Liver (tissue), 9 donors: ENCODE results near the gene ATG9B. TPM values are rescaled to one million over a fixed set of nuclear protein-coding genes. Genes with fewer than 3 reads are reported as not detected.

ENCODE experiments used
- DNase-seq: peaks from one replicate; pipeline ENCODE4 v3.0.0-alpha.2; 2017; ENCODE audit warnings: low spot score
- H3K27ac ChIP-seq, 2 donors: one replicate each; pipeline ENCODE4 v1.7.0; 2013; ENCODE audit warnings: inconsistent platforms in 2 of 2, low read length in 2 of 2, control low read depth in 1 of 2, low read depth in 1 of 2, mild to moderate bottlenecking in 1 of 2
- H3K27me3 ChIP-seq, 4 donors: one replicate each; pipeline versions ENCODE4 v1.6.1 to v1.7.0; 2013; ENCODE audit warnings: low read length in 3 of 4, inconsistent platforms in 1 of 4, mild to moderate bottlenecking in 1 of 4, moderate library complexity in 1 of 4; ENCODE audit not compliant: control insufficient read depth in 4 of 4, insufficient read depth in 4 of 4
- H3K36me3 ChIP-seq, 4 donors: one replicate each; pipeline versions ENCODE4 v1.6.1 to v1.7.0; 2013; ENCODE audit warnings: low read length in 3 of 4, mild to moderate bottlenecking in 3 of 4, low read depth in 1 of 4, moderate library complexity in 1 of 4; ENCODE audit not compliant: control insufficient read depth in 4 of 4, insufficient read depth in 3 of 4
- H3K4me1 ChIP-seq, 4 donors: one replicate each; pipeline versions ENCODE4 v1.6.1 to v1.7.0; 2013; ENCODE audit warnings: low read length in 3 of 4, mild to moderate bottlenecking in 3 of 4, moderate library complexity in 1 of 4; ENCODE audit not compliant: control insufficient read depth in 4 of 4, insufficient read depth in 4 of 4
- H3K4me3 ChIP-seq, 3 donors: one replicate each; pipeline versions ENCODE4 v1.6.1 to v1.7.0; 2013; ENCODE audit warnings: low read length in 3 of 3, control low read depth in 1 of 3, low read depth in 1 of 3, mild to moderate bottlenecking in 1 of 3
- H3K9ac ChIP-seq, 2 donors: one replicate each; pipeline ENCODE4 v1.7.0; 2013; ENCODE audit warnings: low read length in 2 of 2, mild to moderate bottlenecking in 2 of 2, moderate library complexity in 2 of 2, control low read depth in 1 of 2, low read depth in 1 of 2
- H3K9me3 ChIP-seq, 4 donors: one replicate each; pipeline versions ENCODE4 v1.6.1 to v1.7.0; 2013; ENCODE audit warnings: low read length in 3 of 4; ENCODE audit not compliant: control insufficient read depth in 4 of 4
- EGR1 ChIP-seq, 2 donors: IDR thresholded peaks; 2 replicates each; pipeline ENCODE4 v1.6.1; 2016 to 2018; ENCODE audit warnings: antibody characterized with exemption in 2 of 2, low read depth in 2 of 2
- FOXA1 ChIP-seq: IDR thresholded peaks from 2 replicates; pipeline ENCODE4 v1.6.1; 2016; ENCODE audit warnings: antibody characterized with exemption
- FOXA2 ChIP-seq: IDR thresholded peaks from 2 replicates; pipeline ENCODE4 v1.6.1; 2016; ENCODE audit warnings: antibody characterized with exemption
- GABPA ChIP-seq, 2 donors: IDR thresholded peaks in 1 of 2; conservative IDR thresholded peaks in 1 of 2; 2 replicates each; pipeline ENCODE4 v1.6.1; 2016; ENCODE audit warnings: antibody characterized with exemption in 2 of 2, mild to moderate bottlenecking in 1 of 2, moderate library complexity in 1 of 2
- HNF4A ChIP-seq, 2 donors: conservative IDR thresholded peaks; 2 replicates each; pipeline ENCODE4 v1.6.1; 2016; ENCODE audit warnings: antibody characterized with exemption in 2 of 2, mild to moderate bottlenecking in 2 of 2
- JUND ChIP-seq, 2 donors: IDR thresholded peaks; 2 replicates each; pipeline ENCODE4 v1.6.1; 2016; ENCODE audit warnings: antibody characterized with exemption in 2 of 2
- RAD21 ChIP-seq, 2 donors: IDR thresholded peaks; 2 replicates each; pipeline ENCODE4 v1.6.1; 2016; ENCODE audit warnings: antibody characterized with exemption in 2 of 2, mild to moderate bottlenecking in 2 of 2
- RXRA ChIP-seq, 2 donors: IDR thresholded peaks; 2 replicates each; pipeline ENCODE4 v1.6.1; 2017 to 2018; ENCODE audit warnings: antibody characterized with exemption in 2 of 2, mild to moderate bottlenecking in 1 of 2
- SP1 ChIP-seq: IDR thresholded peaks from 2 replicates; pipeline ENCODE4 v1.6.1; 2018; ENCODE audit warnings: antibody characterized with exemption, mild to moderate bottlenecking
- TAF1 ChIP-seq: conservative IDR thresholded peaks from 2 replicates; pipeline ENCODE4 v1.6.1; 2016; ENCODE audit warnings: antibody characterized with exemption, mild to moderate bottlenecking
- YY1 ChIP-seq: IDR thresholded peaks from 2 replicates; pipeline ENCODE4 v1.6.1; 2016; ENCODE audit warnings: antibody characterized with exemption, mild to moderate bottlenecking
- WGBS: extraction: QIAGEN DNeasy Blood & Tissue Kit; methylation state at CpG from one replicate; pipeline ENCODE4 v1.1.7; 2013; 5-methylcytosine and 5-hydroxymethylcytosine counted together
- polyA plus RNA-seq, 2 donors: library from polyadenylated mRNA; stranded (reverse) in 1 of 2; unstranded in 1 of 2; fragments of 200-250 nt in 1 of 2; fragments of >200 nt in 1 of 2; fragmentation: Nextera tagmentation in 1 of 2; extraction: Ambion mirVana in 1 of 2; gene quantifications; one replicate each; pipeline versions ENCODE4 v1.2.1 to v1.2.3, GENCODE V29; 2013 to 2015
- total RNA-seq, 2 donors: library from RNA; depleted of rRNA; stranded (reverse); fragments of >200 nt; gene quantifications; one replicate each; pipeline ENCODE4 v1.2.3, GENCODE V29; 2014
- TF ChIP-seq, protein P1 (sequence below): fragments of 150-350 bp; IDR thresholded peaks from 2 replicates; pipeline ENCODE4 v1.5.1; 2017; ENCODE audit warnings: improper control_type of control experiment, low read depth, low read length; ENCODE audit not compliant: missing input control
- TF ChIP-seq, protein P2 (sequence below): IDR thresholded peaks from 2 replicates; pipeline ENCODE4 v1.6.1; 2016; ENCODE audit warnings: antibody characterized with exemption
- TF ChIP-seq, protein P3 (sequence below): IDR thresholded peaks from 2 replicates; pipeline ENCODE4 v1.6.1; 2016; ENCODE audit warnings: antibody characterized with exemption
- TF ChIP-seq, protein P4 (sequence below): IDR thresholded peaks from 2 replicates; pipeline ENCODE4 v1.6.1; 2016; ENCODE audit warnings: antibody characterized with exemption, mild to moderate bottlenecking
- TF ChIP-seq, protein P5 (sequence below): IDR thresholded peaks from 2 replicates; pipeline ENCODE4 v1.6.1; 2016; ENCODE audit warnings: antibody characterized with exemption
- donor health status: healthy.
- donor health status: healthy.
- donor health status: healthy.
- donor health status: healthy.
- donor health status: healthy.

The ATG9B gene
- total and polyA plus RNA-seq, 4 donors = 0.61 TPM; not detected in 3

DNA sequence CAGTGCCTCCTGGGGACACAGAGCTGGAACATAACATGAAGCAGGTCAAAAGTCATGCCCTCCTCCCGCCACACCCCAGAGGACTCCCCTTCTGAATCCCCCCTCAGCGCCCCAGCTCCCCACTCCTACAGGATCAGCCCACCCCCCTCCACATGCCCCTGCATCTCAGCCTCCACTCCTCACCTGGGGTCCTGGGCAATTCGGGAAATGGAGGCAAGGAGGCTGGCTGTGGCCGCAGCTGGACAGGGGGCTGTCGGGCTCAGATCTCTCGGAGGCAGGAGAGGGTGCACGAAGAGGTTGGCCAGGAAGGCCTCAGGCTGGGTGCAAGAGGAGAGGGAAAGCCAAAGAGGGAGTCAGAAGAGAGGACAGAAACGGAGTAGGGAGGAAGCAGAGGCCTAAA is 7.8 kb downstream of the ATG9B start (continued):
- TF ChIP-seq, protein P1, sequence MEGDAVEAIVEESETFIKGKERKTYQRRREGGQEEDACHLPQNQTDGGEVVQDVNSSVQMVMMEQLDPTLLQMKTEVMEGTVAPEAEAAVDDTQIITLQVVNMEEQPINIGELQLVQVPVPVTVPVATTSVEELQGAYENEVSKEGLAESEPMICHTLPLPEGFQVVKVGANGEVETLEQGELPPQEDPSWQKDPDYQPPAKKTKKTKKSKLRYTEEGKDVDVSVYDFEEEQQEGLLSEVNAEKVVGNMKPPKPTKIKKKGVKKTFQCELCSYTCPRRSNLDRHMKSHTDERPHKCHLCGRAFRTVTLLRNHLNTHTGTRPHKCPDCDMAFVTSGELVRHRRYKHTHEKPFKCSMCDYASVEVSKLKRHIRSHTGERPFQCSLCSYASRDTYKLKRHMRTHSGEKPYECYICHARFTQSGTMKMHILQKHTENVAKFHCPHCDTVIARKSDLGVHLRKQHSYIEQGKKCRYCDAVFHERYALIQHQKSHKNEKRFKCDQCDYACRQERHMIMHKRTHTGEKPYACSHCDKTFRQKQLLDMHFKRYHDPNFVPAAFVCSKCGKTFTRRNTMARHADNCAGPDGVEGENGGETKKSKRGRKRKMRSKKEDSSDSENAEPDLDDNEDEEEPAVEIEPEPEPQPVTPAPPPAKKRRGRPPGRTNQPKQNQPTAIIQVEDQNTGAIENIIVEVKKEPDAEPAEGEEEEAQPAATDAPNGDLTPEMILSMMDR = no peak
- TF ChIP-seq FOXA1 (no peak), RAD21 (IDR thresholded peaks at IDR 0.05) (no peak)
- TF ChIP-seq, protein P2, sequence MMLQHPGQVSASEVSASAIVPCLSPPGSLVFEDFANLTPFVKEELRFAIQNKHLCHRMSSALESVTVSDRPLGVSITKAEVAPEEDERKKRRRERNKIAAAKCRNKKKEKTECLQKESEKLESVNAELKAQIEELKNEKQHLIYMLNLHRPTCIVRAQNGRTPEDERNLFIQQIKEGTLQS = no peak

DNA sequence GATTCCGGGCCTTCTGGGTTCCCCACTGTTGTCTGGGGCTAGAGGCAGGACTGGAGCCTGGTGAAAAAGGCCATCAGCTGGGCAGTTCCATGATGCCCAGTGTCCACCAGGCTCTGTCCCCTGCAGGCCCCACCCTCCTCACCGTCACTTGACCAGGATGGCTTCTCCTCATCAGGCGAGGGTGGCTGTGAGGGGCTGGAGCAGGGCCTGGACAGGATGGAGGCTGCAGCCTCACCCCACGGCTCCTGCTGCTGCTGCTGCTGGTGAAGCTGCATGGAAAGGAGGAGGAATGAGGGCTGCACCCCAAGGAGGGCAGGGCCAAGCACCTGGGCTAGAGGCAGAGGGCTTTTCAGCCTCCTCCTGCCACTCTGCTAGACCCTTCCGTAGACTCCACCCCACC is 8.3 kb downstream of the ATG9B start:
- no peaks in the 10 kb centered on the region for H3K9me3 ChIP-seq

More for the DNA sequence above, 8.3 kb downstream of the ATG9B start:
- Histone ChIP-seq H3K27me3 (peaks cover 0 to 4% (median under 1%) of the 10 kb centered on the region in 4 donors), H3K4me1 (peaks cover 6 to 25% (median 13%) of the 10 kb centered on the region in 4 donors), H3K36me3 (no peaks in the 10 kb centered on the region), H3K9ac (no peak overlapping the region), H3K4me3 (no peak overlapping the region), H3K27ac (no peak overlapping the region)
- WGBS = 81% methylated on average over 5 of the region's 5 CpGs
- TF ChIP-seq HNF4A (conservative IDR thresholded peaks at IDR 0.05) = no peak
- no peak for TF ChIP-seq SP1
- no peak for TF ChIP-seq RAD21 (IDR thresholded peaks at IDR 0.05)
- no peak for TF ChIP-seq FOXA1
- TF ChIP-seq, protein P3, sequence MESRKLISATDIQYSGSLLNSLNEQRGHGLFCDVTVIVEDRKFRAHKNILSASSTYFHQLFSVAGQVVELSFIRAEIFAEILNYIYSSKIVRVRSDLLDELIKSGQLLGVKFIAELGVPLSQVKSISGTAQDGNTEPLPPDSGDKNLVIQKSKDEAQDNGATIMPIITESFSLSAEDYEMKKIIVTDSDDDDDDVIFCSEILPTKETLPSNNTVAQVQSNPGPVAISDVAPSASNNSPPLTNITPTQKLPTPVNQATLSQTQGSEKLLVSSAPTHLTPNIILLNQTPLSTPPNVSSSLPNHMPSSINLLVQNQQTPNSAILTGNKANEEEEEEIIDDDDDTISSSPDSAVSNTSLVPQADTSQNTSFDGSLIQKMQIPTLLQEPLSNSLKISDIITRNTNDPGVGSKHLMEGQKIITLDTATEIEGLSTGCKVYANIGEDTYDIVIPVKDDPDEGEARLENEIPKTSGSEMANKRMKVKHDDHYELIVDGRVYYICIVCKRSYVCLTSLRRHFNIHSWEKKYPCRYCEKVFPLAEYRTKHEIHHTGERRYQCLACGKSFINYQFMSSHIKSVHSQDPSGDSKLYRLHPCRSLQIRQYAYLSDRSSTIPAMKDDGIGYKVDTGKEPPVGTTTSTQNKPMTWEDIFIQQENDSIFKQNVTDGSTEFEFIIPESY = no peak
- no peak for TF ChIP-seq FOXA2
- no peak for TF ChIP-seq GABPA (IDR thresholded peaks at IDR 0.05 in 1 of 2, conservative IDR thresholded peaks at IDR 0.05 in 1 of 2)
- TF ChIP-seq, protein P2 = no peak
- TF ChIP-seq, protein P4, sequence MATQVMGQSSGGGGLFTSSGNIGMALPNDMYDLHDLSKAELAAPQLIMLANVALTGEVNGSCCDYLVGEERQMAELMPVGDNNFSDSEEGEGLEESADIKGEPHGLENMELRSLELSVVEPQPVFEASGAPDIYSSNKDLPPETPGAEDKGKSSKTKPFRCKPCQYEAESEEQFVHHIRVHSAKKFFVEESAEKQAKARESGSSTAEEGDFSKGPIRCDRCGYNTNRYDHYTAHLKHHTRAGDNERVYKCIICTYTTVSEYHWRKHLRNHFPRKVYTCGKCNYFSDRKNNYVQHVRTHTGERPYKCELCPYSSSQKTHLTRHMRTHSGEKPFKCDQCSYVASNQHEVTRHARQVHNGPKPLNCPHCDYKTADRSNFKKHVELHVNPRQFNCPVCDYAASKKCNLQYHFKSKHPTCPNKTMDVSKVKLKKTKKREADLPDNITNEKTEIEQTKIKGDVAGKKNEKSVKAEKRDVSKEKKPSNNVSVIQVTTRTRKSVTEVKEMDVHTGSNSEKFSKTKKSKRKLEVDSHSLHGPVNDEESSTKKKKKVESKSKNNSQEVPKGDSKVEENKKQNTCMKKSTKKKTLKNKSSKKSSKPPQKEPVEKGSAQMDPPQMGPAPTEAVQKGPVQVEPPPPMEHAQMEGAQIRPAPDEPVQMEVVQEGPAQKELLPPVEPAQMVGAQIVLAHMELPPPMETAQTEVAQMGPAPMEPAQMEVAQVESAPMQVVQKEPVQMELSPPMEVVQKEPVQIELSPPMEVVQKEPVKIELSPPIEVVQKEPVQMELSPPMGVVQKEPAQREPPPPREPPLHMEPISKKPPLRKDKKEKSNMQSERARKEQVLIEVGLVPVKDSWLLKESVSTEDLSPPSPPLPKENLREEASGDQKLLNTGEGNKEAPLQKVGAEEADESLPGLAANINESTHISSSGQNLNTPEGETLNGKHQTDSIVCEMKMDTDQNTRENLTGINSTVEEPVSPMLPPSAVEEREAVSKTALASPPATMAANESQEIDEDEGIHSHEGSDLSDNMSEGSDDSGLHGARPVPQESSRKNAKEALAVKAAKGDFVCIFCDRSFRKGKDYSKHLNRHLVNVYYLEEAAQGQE = no peak
- TF ChIP-seq JUND (IDR thresholded peaks at IDR 0.05) = no peak
- no peak for TF ChIP-seq EGR1 (IDR thresholded peaks at IDR 0.05; ENCODE audit: low read depth in 2 of 2)
- TF ChIP-seq TAF1 = no peak
- no peak for TF ChIP-seq YY1
- TF ChIP-seq, protein P5, sequence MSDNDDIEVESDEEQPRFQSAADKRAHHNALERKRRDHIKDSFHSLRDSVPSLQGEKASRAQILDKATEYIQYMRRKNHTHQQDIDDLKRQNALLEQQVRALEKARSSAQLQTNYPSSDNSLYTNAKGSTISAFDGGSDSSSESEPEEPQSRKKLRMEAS = no peak
- TF ChIP-seq RXRA (IDR thresholded peaks at IDR 0.05) = no peak
- TF ChIP-seq, protein P1 = no peak
- DNase-seq = no peak
